PFSK-1 (cell line): ENCODE data around the gene ABI3BP.

Experiments
- FOXP2 ChIP-seq: optimal IDR thresholded peaks from 2 replicates; pipeline ENCODE3; 2011; ENCODE audit warnings: borderline replicate concordance, control low read depth, inconsistent platforms; ENCODE audit not compliant: insufficient read depth; ENCODE audit errors: extremely low read length, extremely low read depth
- POLR2AphosphoS5 ChIP-seq: IDR thresholded peaks from 2 replicates; pipeline ENCODE4 v1.6.1; 2012; ENCODE audit warnings: low read depth, mild to moderate bottlenecking, control low read depth, low read length, moderate library complexity
- REST ChIP-seq, 2 experiments: IDR thresholded peaks; 2 replicates each; pipeline versions ENCODE4 v1.6.1 to v1.8.0; 2011 to 2012; ENCODE audit warnings: low read depth in 2 of 2, low read length in 2 of 2, control low read depth in 1 of 2, inconsistent platforms in 1 of 2, mild to moderate bottlenecking in 1 of 2, moderate library complexity in 1 of 2; ENCODE audit not compliant: insufficient read depth in 1 of 2
- SIN3A ChIP-seq: IDR thresholded peaks from 2 replicates; pipeline ENCODE4 v1.6.1; 2012; ENCODE audit warnings: mild to moderate bottlenecking, low read length, moderate library complexity, borderline replicate concordance; ENCODE audit not compliant: insufficient read depth
- TAF1 ChIP-seq: IDR thresholded peaks from 2 replicates; pipeline ENCODE4 v1.6.1; 2012; ENCODE audit warnings: low read length, control low read depth, borderline replicate concordance; ENCODE audit not compliant: insufficient read depth

- no peak for TF ChIP-seq POLR2AphosphoS5
- no peak for TF ChIP-seq REST (IDR thresholded peaks at IDR 0.05; ENCODE audit: insufficient read depth in 1 of 2, low read depth in 2 of 2, low read length in 2 of 2)
- no peak for TF ChIP-seq TAF1
- TF ChIP-seq SIN3A = no peak
- no peak for TF ChIP-seq FOXP2
Measured at GRCh38 chr3:101038393-101038792, 45.2 kb upstream of the ABI3BP start.
